ENCODE measurements around the gene ALKAL2.

Gene ALKAL2

DNA sequence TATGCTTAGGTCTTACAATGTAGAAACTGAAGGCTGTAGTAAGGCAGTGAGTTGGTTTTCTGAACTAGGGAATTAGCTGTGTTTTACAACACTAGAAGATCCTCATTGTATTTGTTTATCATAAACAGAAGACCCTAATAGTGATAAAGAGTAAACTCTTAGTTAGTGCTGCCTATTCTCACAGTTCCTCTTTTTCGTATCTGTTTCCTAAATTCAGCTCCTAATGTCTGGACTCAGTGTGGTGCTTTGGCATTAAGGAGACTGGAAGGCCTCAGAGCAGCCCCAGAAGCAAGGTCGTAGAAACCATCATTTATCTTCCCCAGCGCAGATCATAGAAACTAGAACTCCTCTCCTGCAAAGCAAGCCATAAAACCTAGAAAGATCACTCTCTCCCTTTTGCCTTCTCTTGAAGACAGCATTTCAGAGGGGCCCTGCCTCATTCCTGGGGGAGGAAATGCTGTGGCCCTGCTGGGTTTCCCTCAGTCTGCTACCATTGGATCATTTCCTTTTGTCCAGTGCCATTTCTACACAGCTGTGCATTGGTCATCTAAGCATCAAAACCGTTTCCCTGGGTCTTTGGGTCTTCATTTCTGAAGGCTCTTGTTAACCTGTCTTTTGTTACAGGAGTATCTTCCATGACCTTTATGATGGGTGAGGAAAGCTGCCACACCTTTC is 18.4 kb downstream of the ALKAL2 start:
- DNase-seq: no peak

DNA sequence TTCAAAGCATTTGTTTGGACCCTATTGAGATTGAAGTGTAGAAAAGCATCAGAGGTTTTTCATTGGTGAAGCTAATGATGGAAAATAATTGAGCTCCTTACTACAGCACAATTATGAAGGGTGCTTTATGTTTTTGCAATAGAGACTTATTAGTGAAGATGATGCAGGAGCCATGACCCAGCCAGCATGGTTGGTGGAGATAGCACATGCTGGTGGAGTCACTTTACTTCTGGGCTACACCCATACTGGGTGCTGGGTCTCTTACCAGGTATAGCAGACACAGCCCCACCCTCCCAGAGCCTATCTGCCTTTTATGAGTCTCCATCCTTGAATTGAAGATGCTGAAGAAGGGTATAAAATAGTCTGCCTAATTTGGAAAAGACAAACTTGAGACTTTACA is 19.6 kb downstream of the ALKAL2 start:
- no peak for DNase-seq

DNA sequence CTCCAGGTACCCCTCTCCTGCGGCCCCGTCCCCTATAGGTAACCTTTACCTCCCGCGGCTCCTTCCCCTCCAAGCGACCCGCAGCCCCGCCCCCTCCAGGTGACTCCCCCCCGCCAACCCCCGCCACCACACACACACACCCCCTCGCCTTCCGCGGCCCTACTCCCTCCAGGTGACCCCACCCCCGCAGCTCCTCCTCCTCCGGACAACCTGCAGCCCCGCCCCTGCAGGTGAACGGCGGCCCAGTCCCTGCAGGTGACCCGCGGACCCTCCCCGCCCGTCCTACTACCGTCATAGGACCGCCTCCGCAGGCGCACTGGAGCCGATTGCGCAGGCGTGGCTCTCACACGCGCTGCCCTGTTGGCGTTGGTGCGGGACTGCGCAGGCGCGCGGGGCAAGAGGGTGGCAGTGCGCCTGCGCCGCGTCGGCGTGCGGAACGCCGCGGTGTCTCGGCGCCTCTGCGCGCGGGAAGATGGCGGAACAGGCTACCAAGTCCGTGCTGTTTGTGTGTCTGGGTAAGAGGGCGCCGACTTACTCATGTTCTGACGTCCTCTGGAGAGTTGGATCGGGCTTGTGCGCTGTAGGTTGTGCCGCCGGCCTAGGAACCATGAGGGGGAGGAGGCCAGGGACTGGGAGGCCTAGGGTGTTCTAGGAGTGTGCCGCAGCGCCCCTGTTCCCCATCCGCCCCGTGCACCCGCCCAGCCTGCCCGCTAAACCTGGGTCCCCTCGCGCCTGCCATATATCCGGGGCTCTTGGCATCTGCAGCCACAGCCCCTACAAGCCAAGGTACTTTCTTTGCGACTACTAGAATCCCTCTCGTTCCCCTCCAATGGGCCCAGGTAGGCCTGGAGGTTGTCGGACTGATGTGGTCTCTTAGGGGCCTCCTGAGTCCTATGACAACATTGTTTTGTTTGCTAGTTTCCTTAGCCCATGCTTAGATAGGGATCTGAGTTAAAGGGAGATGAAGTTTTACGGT is 23.1 kb downstream of the ALKAL2 start, which contains the start of gene ACP1:
Gene ACP1 (plus strand): TSS at position 455 of the 976 bp plus-strand sequence. CDS start 18 bp downstream, at position 473.
- DNase-seq: peak; percentile 92 to 97

DNA sequence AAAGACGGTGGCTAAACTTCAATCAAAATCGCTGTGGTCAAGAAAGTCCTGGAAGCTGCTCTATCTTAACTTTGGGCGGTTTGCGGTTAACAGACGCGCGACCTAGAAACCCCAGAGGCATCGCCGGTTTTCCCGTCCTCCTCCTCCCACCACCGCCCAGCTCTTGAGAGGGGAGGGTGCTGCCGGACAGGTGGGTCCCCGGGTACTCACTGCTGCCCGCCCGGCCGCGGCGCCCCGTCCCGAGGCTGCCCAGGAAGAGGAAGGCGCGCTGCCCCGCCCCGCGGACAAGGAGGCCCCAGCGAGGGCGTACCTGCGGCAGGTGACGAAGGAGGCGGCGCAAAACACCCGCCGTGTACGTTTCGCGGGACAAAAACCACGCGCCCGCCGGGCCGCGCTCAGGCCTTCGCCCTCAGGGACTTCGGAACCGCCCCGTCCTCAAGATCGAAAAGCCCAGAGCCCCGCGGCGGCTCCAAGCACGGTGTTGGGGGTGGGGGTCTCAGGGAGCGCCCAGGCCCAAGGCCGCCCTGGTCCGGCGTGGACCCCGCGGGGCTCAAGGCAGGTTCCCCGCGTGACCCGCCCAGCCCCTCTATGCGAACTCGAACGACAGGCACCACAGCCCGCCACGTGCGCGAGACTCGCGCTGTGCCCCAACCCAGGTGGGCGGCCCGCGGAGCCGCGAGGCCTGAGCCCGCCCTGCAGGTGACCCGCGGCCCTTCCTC is 24.0 kb downstream of the ALKAL2 start, which contains the start of gene SH3YL1:
Gene SH3YL1 (minus strand): TSS at position 259 of the 719 bp plus-strand sequence. CDS start 48 bp downstream, at position 211.
- no peak for DNase-seq

DNA sequence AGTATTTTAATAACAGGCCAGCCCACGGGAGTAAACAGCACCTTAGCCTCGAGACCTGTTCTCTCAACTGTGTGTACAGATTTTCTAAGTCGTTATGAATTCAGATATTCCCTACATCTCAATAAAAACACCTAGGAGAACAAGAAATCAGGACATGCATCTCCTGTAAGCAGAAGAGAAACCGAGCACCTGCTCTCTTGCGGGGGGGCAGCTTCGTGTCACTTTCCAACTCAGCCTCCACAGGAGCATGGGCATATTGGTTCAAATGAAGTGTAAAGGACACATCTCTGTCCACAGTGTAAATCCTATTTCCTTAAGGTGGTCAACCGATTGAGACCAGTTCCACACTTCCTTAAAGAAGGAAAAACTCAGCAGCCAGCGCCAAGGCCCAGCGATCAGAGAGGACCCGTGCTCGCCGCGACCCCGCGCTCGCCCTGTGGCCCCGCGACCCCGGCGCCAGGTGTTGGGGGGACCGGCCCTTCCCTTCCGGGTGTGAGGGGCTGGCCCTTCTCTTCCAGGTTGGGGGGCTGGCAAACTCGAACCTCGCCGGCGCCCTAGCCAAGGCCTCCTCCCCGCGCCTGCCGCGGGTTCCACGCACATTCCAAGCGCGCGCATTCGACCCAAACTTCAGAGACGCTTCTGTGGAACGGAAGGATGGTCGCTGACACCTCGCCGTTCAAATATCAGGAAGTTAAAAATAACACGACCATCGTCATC is 24.7 kb downstream of the ALKAL2 start:
- DNase-seq: no peak

DNA sequence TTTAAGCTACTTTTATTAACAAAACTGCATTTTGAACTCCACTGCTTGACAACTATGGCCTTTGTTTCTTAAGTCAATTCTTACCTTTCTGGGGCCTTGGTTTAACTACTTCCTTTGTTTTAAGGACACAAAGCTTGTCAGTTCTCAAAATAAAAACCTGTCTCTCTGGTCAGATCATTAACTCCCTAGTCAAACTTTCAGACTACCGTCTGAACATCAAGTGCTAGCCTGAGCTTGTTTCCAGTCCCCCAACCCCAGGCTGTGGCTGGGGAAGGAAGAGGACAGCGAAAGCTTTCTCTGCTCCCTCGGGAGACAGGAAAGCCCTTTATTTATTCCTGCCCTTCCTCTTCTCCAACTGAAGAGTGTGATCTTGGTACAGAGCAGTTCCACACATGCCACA is 25.8 kb downstream of the ALKAL2 start:
- DNase-seq: no peak

DNA sequence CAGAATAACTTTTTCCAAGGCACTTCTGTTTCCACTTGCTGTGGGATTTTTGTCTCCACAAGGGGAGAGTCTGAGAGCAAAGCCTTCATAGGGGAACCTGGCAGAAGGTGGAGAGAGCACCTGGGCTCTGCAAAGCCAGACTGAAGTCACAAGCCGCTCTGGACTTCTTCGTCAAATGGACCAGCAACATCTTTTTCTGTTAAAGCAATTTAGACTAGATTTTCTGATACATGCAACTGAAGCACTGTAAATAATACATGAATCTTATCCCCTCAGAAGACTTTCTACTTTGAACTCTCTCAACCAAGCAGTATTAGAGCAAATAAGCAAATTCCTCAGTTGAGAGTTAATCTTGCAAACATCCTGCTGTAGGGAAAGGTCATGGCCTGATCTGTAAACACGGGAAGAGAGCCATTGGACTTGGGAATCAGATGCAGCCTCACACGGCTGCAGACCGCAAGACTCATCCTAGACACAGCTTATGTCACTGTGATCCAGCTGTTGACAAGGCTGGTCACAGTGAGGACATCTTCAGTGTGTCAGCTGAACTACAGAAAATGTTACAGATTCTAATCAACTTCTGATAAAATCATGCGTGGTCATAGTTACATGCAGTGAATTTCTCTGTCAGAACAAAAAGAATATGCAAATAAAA is 27.3 kb downstream of the ALKAL2 start:
- no peak for DNase-seq

DNA sequence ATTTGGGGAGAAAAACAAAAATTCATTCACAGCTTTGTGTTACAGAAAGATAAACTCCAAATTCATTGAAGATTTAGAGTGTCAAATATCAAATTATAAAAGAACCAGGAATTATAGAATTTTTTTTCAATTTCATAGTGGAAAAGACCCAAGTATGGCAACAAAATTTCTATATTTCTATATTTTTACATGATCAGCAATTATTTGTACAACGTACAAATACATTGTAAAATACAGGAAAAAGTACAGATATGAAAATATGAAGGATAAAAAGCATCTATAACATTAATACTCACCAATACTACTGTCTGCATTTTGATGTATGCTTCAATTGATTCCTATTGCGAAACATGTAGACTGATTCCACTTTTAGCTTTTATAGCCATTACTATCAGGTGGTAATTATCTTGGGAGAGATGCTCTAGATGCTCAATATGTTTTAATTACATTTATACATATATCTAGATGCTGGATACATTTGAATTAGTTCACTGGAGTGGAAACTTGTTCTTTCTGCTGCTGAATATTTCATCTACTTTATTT is 28.0 kb downstream of the ALKAL2 start:
- DNase-seq: no peak

DNA sequence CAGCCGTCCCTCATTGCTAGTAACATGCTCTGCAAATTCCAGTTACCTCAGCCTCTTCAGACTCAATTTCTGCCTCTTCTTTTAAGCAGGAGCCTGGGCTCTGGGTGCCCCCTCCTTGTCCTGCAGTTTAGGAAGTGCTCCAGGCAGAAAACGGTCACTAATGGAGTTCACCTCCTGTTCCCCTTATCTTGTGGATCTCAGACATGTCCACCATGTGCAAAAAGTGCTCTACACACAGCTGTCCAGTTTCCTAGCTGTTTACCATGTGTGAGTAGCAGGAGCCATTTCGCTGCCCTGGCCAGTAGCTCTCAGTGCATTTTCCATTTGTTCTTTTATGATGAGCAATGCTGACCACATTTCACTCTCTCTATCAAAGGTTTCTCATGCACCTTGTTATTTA is 29.0 kb downstream of the ALKAL2 start:
- no peak for DNase-seq

DNA sequence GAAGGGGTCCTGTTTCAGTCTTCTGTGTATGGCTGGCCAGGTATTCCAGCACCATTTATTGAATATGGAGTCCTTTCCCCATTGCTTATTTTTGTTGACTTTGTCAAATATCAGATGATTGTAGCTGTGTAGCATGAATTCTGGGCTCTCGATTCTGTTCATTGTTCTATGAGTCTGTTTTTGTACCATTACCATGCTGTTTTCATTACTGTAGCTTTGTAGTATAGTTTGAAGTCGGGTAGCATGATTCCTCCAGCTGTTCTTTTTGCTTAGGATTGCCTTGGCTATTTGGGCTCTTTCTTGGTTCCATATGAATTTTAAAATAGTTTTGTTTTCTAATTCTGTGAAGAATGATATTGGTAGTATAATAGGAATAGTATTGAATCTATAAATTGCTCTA is 30.0 kb downstream of the ALKAL2 start:
- no peak for DNase-seq

DNA sequence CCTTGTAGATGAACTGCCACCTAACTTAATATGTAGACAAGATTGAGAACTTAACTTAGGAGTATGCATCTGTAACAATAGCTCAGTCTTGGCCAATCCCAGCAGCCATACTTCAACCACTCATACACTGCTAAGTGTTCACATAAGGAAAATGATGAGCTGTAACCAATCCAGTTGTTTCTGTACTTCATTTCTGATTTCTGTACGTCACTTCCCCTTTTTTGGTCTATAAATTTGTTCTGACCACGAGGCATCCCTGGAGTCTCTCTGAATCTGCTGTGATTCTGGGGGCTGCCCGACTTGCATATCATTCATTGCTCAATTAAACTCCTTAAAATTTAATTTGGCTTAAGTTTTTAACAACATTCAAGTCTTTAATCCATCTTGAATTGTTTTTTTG is 30.5 kb downstream of the ALKAL2 start:
- DNase-seq: no peak

DNA sequence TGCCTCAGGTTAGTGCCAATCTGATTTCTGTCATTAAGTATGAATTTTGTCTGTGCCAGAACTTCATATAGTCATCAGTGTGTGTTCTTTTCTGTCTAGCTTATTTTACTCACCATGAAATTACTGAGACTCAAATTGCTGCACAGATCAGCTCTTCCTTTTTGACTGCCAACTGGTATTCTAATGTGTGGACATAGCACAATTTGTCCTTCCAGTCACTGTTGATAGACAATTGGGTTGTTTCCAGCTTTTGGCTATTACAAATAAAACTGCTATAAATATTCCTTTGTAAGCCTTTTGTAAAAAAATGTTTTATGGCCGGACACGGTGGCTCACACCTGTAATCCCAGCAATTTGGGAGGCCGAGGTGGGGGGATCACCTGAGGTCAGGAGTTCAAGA is 31.8 kb downstream of the ALKAL2 start:
- no peak for DNase-seq

DNA sequence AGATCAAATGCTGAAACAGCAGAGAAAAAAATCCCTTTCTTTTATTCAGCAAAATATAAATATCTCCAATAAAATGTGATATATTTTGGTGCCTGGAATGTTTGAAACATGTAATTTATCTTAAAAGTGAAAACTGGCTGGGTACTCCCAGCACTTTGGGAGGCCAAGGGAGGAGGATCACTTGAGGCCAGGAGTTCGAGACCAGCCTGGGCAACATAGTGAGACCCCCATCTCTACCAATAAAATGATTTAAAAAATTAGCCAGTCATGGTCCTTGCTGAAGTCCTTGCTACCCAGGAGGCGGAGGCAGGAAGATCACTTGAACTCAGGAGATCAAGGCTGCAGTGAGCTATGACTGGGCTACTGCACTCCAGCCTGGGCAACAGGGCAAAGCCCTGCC is 32.7 kb downstream of the ALKAL2 start:
- no peak for DNase-seq

DNA sequence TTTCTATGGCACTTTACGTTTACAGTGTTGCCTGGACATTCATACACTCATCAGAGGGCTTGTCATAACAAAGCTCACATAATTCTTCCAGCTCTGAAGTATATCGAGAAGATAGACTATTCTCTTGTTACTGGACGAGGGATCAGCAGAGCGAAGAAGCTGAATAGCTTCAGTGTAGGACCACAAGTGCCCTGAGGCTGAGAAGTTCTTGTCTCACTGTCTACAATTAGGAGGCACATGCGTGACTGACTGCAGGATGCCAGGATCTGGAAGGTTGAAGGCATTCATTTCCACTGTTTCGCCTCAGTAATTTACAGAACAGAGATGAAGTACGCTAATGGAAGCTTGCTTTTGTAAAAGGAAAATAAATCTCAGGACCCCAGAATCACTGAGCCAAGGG is 33.6 kb downstream of the ALKAL2 start:
- DNase-seq: no peak

DNA sequence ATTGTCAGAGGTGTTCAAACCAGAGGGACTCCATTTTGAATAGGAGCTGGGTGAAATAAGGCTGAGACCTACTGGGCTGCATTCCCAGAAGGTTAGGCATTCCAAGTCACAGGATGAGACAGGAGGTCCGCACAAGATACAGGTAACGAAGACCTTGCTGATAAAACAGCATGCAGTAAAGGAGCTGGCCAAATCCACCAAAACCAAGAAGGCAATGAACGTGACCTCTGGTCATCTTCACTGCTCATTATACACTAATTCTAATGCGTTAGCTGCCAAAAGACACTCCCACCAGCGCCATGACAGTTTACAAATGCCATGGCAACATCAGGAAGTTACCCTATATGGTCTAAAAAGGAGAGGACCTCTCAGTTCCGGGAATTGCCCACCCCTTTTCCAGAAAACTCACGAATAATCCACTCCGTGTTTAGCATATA is 34.7 kb downstream of the ALKAL2 start:
- DNase-seq: no peak

DNA sequence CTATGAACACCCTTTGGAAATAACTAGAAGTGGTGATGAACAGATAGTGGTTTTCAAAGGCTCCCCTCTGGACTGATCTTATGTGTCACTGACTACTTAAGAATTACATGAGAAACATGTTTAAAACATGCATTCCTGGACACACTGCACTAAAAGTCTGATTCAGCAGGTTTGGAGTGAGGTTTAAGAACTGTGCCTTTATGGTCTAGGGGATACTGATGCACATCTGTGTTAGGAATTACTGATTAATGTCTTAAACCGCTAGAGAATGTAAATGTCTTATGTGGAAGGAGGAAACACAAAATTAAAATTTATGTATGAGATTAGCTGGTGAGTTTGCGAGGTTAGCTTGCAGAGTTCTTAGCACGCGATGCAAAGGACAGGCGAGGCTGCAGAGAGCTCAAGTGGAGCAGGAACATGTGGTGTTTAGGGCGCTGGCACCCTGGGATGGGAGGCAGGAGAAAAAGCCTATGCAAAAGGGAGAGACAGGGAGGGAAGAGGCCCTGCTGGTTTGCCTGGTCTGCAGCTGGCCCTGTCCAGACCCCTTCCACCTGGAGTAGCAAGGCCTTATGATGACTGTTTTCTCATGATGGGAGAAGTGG is 35.8 kb downstream of the ALKAL2 start:
- no peak for DNase-seq

DNA sequence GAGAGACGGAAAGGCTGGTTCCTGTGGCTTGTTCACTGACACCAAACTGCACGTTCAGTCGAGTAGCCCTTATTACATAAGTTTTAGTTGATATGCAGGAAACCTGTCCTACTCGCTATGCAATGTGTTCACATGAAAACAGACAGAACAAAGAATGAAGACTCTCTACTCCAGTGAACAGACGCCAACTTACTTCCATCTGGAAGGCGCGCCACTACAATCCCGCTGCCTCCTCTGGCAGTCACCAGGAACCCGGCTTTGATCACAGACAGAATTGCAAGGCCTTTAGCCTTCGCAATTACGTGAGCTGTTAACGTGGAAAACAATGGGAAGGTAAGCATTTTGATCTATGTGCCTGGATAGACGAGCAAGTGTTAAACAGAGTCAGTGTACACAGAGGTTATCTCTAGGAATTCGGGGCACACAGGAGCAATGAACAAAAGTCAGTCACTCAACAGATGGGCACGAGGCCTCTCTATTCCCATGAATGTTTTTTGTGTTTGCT is 38.3 kb downstream of the ALKAL2 start:
- DNase-seq: no peak

DNA sequence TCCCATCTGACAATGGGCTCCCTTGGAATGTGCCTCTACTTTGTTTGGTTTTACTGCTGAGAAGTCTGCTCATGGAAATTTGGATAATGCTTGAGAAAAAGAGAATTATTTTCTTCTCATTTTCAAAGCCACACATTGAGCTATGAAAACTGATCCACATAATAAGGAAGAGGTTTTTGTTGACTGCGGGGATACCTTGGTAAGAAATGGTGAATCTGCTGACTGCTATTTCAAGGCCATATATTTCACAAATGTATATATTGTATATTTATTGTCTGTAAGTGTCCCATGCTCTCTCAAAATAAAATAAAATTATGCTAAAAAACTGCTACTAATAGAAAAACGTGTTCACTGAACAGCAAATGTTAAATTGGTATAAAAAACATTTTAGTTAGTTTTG is 39.2 kb downstream of the ALKAL2 start:
- no peak for DNase-seq

DNA sequence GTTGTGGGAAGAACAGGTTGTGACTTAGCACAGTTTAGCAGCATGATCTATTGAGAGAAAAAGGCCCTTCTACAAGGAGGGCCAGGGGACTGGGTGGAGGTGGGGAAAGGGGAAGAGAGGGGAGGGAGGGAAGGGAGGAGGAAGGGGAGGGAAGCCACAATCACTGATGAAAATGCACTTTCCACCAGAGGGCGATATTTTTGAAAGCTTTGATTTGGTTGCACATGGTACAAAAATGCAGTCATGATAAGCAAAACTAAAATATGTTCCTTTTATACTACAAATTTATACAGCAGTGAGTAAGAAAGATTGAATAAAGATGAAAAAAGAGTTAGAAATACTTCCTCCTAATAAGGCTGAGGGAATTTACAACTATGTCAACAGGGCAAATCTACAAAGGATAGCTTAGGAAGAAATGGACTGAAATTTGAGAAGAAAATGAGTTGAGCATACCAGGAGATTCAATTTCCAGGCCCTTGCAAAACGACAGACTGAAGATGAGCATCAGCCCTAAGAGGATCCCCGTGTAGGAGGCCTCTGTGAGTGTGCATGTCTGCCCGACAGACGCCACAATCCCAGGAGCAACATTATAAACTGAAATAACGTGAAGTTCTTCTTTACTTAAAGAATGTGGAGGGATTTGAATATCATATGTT is 41.3 kb downstream of the ALKAL2 start:
- peak; percentile 23 to 44 for DNase-seq

DNA sequence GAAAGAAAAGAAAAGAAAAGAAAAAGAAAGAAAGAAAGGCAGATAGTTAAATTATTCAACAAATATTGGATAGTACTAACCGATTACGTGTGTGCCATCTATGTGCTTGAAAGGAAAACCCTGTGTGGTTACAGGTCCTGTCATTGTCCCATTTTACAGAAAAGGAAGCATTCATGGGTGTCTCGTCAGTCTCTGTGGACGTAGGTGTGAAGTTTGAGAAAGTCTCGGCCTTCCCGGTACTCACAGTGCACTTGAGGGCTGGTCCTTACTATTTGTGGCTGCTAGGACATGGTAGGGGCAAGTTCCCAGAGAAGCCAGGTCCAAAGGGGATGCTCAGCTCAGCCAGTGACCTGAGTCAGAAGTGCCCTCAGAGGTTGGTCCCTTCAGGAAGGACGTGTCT is 43.3 kb downstream of the ALKAL2 start:
- no peak for DNase-seq

DNA sequence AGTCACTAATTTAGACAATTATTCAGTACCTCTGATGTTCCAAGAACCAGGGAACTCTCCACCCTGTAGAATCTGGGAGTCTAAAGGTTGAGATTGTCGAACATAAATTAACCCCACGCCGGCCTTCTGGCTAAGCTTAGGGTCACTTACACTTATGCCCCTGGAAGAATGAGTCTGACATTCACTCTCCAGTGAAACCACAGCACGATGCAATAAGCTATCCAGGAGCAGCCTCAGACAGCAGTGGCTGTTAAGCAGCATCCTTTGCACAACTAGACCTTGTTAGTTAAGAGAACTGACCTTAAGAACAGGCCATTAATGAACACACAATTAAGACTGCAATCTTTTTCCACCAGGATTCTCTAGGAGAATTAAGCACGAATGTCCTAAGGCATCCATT is 49.0 kb downstream of the ALKAL2 start:
- DNase-seq: no peak
